ENCODE data around the gene SUSD5.
A peak's percentile ranks its signal among the peaks of the same experiment; 100 is the strongest.
"Not testable (repeated sequence)": the region's sequence is repeated elsewhere in the genome, so short reads cannot be mapped to it uniquely, and the experiment has no call there.

SUSD5 gene

DNA sequence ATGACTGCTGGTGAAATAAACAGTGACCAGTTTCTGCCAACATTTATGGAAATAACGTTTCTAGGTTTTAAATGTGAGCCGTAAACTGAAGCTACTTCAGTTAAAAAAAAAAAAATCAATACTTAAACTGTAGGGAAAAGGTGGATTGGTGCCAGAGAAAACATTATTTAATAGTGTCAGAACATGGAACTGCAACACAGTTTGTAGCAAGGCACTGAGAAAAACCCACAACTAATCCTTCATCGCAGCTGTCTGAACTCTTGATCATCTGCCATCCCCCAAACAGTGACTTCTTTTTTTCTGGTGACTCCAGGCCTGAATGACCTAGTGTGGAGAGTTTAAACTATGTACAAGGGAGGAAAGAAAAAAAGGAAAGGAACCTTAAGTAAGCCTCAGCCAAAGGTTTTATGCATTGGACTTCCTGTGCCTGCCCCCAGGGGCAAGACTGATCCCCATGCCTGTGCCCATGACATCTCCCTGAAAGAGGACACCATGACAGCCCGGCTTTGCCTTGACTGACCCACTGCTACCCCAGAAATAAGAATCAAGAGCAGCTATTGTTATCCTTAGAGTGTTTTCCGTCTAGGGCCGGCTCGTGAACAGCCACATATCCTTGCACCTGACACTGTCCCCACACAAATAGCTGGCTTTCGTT is 71.7 kb downstream of the SUSD5 start:
- DNase-seq = no peak

DNA sequence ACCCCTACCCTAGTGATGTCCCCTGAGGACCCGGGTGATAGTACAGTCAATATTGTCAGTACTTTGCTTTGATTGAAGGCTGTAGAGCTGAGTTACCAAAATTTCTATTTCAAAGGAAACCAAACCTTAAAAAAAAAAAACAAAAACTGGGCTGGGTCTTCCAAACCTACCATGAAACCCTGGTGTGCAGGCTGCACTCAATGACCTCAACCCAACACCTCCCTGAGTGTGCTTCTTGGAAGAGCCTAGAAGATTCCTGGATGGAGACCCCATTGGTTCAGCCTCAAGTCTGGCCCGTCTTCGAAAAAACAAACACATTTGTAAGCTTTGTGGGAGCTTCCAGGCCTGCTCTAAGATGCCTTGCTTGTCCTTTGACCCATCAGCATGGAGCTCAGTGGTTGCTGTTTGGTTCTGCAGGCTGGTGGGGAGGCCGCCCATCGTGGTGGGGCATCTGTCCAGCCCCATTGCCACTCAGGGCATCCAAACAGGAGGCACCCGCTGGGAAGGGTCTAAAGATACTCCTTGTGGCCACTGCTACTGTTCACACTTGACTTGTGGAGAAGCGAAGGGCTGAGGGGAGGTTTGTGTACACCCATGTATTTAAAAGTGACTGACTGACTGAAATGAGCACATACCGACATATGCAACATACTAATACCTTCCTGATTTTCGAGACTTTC is 72.6 kb downstream of the SUSD5 start:
- DNase-seq = no peak

DNA sequence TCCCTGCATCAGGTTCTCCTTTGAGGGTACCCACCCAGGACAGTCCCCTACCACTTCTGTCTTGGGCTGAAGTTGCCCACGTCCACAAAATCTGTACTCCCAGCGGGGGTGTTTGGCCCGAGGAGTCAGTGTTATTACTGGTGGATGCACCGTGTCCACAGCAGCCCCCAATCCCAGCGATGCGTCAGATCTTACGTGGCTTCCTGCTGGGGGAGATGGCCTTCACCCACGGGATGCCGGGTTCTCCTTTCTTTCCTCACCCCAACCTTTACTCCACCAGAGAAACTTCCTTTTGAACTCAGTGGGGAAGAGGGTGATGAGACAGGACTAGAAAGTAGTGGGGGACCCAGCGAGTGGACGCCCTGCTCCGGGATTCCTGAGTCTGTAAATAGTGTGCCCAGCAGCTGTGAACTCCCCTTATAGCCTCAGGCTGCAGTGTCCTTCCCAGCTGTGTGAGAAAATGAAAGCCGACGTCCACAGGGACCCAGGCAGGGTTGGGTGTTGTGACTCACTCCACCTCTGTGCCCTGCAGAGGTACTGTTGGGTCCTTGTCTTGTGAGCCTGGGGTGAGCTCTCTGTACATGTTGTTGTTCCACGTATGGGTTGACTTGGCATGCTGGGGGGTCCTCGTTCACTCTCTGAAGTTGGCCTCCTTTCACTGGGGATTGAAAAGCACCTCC is 73.2 kb downstream of the SUSD5 start:
- DNase-seq = no peak

DNA sequence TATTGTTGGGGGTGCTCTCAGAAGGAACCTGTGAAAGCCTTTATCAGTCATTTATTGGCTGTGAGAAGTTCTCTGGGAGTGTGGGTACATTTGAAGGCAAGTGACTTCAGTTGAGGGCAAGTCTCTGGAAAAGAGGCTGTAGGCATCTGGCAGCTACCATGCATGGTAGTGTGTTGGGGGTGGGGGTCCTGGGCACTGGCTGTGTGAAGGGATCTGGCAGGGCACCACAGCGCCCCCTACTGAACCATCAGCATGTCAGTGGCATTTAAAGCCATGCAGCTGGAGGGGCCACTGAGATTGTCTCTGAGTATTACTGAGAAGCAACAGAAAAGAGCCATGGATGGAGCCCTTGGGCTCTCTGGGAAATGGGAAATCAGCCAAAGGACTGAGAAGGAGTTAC is 74.2 kb downstream of the SUSD5 start:
- DNase-seq = peak in 3 of 5 experiments; percentile 8 to 48 (median 14)

DNA sequence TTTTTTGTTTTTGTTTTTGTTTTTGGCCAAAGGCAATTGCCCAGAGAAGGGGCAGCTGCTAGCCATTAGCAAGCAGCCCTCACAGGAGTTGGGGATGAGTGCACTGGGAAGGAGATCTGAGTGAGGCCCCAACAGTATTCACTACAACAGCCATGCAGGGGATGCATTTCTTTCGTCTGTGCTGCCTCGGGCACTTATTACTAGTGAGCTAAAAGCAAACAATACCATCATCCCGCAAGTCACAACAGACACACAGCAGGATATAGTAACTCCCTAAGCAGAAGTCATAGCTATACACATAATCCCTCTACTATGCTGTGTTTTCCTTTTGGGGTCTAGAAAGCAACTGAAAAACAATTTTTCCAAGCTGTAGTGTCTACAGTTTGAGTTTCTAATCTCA is 77.6 kb downstream of the SUSD5 start:
- DNase-seq = no peak

DNA sequence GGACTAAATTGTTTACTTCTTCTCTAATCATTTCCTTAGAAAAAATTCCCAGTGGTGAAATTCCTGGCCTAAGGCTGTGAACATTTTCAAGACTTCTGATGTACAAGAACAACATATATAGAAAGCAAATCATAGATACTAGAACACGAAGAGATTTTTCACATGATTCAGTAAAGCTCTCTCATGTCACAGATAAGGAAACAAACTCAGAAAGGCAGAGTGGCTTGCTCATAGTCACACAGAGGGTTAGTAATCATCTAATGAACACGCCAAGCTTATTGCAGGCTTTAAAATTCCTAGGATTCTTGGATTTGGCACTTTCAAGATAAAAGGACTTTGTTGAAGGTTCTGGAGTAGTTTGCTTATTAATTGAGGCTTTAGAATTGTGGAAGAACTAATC is 78.6 kb downstream of the SUSD5 start:
- DNase-seq = no peak

DNA sequence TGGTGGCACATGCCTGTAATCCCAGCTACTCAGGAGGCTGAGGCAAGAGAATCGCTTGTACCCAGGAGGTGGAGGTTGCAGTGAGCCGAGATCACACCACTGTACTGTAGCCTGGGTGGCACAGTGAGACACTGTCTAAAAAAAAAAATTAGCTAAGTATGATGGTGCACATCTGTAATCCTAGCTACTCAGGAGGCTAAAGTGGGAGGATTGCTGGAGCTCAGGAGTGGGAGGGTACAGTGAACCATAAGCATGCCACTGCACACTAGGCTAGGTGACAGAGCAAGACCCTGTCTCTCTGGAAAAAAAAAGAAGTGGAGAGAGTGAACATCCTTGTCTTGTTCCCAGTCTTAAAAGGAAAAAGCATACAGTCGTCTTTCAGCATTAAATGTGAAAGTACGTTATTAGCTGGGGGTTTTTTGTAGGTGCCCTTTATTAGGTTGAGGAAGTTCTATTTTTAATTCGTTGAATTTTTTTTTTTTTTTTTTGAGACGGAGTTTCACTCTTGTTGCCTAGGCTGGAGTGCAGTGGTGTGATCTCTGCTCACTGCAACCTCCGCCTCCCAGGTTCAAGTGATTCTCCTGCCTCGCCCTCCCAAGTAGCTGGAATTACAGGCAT is 79.5 kb downstream of the SUSD5 start:
- DNase-seq = not testable (repeated sequence)

DNA sequence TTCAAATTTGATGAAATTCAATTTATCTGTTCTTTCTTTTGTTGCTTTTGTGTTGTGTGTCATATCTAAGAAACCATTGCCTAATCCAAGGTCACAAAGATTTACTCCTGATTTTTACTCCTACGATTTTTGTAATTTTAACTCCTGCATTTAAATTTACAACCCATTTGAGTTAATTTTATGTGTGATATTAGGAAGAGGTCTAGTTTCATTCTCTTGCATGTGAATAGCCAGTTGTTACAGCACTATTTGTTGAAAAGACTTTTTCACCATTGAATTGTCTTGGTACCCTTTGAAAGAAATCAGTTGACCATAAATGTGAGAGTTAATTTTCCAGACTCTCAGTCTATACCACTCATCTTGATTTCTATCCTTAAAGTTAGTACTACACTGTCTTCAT is 80.9 kb downstream of the SUSD5 start:
- no peak for DNase-seq

DNA sequence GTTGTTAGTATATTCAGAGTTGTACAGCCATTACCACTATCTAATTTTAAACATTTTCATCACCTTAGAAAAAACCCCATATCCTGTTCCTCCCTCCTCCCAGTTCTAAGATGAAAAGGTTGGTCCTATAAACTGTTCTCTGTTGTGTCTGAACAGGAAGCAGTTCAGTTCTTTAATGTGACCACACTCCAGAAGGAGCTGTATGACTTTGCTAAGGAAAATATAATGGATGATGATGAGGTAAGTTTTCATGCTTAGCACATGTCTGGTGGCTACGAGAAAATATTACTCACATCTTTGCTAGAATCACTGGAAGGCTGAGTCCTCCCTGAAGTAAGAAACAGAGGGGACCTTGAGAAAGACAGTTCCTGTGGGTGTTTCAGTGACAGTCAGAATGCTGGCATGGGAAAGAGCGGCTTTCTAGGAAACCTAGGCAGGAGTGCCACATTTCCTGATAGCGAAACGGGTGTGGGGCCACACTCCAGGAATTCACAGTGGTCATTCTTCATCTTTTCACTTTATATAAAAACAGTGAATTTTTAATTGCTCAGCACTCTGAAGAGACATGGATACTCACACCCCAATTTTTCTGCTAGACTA is 84.5 kb downstream of the SUSD5 start:
- DNase-seq = no peak

DNA sequence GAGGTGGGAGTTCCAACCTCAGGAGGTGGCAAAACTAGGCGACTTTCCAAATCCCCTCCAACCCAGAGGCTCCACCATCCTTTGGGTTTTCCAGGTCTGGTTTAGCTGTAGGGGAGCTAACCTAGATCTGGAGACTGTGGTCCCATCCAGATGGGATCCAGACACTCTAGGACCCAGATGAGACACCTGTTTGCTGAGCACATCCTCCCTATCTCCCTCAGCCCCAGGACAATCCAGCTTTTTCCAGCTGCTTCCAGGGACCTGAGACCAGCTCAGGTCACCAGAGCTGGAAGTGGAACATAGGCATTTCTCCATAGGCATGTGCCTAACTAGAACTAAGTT is 86.6 kb downstream of the SUSD5 start:
- no peak for DNase-seq

DNA sequence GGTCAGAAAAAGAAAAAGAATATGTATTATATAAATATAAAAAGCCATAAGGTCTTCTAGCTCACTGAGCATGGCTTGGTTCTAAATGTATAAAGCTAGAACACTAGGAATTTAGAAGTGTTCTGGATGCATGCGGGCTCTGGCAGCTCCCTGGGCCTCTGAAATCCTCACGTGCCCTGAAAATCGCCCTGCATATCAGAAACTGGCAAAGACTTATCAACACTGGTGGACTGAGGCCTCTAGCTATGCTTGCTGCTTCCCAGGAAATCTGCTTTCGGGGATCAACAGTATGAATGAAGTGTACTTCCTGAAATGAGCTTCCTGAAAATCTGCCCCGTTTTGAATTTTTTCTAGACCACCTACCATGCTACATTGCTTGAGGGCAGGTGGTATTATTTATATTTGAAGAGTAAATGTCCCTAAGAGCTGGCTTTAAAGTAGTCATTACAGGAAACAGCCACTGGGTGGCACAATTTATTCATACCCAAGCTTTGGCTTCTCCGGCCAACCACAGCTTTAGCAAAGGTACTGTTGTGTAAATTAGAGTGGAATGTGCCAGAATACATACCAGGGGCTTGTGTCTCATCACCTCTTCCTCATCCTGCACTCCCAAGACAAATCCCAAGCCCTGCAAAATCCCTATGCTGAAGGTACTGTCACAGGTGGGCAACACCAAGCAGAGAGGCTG is 87.1 kb downstream of the SUSD5 start:
- peak in 1 of 5 experiments; percentile 62 for DNase-seq

DNA sequence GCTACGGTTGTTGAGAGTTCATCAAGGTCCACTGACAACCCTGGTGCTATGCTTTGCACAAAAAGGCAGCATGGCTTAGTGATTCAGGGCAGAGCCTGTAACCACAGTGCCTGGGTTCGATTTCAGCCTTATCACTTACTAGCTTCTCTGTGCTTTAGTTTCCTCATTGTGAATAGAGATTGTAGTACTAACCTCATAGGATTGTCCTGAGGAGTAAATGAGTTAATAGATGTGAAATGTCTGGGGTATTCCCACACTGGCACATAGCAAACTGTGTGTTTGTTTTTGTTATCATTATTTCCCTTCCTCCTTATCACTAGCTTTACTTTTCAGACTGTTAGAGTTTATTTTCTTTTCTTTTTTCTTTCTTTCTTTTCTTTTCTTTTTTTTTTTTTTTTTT is 88.5 kb downstream of the SUSD5 start:
- DNase-seq = no peak

DNA sequence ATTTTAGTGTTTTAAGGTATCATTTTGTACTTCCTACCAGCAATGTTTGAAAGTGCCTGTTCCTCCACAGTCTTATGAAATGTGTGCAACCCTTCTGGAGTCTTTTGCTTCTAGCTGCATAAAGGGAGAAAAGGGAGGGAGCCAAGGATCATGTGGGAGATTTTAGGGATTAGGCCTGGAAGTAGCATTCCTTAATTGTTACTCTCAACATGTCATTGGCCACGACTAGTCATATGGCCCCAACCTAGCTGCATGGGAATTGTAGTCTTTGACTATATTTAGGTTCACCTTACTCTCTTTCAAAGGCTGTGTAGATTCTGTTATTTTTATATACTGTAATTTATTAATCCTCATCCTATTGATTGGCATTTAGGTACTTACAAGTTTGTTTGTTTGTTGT is 89.9 kb downstream of the SUSD5 start:
- no peak for DNase-seq

DNA sequence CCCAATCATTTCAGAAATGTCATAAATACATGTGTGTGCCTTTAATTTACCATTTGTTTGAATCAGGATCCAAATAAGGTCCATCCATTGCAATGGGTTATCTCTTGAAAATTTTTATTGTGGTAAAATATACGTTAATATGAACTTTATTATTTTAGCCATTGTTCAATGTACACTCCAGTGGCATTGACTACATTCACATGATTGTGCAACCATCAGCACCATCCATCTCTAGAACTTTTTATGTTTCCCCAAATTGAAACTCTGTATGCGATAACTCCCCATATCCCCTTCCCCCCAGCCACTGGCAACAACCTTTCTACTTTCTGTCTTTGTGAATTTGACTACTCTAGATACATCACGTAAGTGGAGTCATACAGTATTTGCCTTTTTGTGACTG is 92.8 kb downstream of the SUSD5 start:
- DNase-seq = no peak

DNA sequence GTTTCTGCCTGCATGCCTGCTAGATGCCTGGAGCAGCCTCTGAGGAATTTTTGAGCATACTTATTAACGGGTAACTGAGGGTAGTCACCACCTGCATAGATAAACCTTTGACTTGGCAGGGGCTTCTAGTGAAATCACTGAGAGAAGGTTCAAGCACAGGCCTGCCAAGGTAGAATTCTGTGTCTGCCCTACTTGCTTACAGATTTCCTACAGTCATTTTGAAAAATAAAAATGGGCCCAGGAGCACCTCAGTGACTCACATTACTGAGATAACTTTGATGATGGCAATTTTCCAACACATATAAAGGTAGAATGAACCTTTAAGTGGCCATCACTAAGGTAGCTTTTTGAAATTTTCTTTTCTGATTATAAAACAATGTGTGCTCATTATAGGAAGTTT is 94.0 kb downstream of the SUSD5 start:
- no peak for DNase-seq

DNA sequence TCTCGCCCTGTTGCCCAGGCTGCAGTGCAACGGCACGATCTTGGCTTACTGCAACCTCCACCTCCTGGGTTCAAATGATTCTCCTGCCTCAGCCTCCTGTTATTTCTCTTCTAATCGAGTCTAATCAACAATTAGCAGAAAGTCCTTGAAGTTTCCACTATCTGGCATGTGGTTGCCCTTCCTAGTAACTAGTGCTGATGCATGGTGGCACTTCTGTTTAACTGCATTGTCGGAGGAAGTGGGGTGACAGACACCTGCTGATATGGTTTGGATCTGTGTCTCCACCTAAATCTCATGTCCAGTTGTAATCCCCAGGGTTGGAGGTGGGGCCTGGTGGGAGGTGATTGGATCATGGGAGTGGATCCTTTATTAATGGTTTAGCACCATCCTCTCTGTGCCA is 95.6 kb downstream of the SUSD5 start:
- peak in 1 of 5 experiments; percentile 54 for DNase-seq

DNA sequence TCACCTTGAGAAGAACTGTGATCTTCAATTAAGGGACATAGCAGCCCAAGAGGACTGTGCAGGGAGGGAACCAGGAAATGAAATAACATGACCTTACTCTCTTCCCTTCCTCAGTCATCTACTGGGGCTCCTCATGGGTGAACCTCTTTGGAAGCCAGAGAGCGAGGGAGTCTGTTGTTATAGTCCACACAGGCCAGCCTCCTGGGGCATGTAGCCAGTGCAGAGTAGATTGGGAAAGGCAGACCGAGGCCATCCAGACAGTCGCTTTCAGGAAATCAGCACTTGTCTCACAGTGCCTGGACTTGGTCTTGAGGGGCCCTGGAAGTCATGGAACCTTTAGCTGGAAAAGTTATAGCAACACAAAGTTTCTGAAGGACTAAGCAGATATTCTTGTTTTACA is 98.7 kb downstream of the SUSD5 start:
- DNase-seq = no peak

DNA sequence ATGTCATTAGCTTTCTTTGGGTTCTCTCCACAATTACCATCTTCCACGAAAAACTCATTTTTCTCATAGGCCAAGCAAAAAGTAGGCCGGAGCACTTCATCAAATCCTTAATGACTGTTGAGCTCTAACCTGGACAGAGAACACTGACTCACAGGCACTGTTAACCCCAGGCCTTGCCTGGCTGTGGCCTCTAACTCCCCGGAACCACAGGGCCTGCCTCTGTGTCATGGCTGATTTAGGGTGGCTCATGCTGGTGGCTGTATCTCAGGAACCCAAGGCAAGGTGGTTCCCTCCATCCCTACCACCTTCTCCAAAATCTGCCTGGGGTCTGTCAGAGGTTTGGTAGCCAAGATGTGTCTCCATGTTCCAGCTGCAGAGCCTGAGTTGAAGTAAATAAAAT is 101.1 kb downstream of the SUSD5 start:
- DNase-seq = no peak

DNA sequence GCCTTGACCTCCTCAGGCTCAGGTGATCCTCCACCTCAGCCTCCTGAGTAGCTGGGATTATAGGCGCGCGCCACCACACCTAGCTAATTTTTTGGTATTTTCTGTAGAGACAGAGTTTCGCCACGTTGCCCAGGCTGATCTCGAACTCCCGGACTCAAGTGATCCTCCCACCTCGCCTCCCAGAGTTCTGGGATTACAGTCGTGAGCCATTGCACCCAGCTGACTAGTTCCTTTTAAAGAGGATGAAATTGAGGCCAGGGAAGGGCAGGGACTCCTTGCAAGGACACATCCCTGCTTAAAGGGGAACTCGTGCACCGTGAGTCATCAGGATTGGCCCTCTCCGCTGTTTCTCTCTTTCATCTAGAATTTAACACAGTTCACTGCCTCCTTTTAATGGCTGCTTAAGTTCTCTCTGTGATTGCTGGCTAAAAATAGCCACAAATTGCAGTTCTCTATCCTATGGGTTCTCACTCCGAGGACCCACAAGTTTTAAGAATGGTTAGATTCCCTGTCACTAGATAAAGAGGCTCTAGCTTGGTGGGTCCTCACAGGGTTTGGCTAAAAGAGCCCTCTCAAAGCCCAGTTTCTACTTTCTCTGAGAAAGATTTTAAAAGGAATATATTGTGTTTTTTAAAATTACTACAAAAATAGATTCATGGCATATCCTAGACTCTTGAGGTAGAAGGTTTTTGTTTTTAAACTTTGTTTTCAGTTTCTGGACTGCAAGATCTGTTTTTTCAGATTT is 103.4 kb downstream of the SUSD5 start:
- DNase-seq = no peak

DNA sequence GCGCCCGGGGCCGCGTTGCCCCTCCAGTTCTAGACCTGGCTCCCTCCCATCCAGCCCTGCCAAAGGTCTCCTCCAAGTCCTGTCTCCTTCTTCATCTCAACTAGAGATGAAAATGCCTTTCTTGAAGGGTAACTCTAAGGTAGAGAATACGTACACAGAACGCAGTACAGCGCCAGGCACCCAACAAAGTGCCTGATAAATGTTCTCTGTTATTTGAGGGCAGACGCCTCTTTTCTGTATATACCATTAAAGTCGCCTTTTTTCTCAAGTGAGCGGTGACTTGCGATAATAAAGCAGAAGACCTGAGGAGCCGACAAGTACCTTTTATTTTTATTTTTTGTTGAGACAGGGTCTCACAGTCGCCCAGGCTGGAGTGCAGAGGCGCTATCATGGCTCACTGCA is 104.0 kb downstream of the SUSD5 start:
- DNase-seq = no peak

DNA sequence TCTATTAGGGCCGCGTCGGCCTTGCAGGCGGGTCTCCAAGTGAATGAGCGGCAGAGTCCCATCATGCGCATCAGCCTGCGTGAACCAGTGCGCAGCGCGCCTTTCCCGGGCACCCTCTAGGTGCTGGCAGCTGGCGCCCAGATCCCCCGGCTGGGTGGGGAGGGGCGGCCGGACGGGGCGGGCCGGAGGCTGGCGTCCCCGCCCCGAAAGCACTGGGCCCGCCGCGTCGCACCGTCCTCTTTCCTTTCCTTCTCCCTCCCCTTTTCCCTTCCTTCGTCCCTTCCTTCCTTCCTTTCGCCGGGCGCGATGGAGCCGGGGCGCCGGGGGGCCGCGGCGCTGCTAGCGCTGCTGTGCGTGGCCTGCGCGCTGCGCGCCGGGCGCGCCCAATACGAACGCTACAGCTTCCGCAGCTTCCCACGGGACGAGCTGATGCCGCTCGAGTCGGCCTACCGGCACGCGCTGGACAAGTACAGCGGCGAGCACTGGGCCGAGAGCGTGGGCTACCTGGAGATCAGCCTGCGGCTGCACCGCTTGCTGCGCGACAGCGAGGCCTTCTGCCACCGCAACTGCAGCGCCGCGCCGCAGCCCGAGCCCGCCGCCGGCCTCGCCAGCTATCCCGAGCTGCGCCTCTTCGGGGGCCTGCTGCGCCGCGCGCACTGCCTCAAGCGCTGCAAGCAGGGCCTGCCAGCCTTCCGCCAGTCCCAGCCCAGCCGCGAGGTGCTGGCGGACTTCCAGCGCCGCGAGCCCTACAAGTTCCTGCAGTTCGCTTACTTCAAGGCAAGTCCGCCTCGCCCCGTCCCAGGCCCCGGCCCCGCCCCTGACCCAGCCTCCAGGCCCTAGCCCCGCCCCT is 104.6 kb downstream of the SUSD5 start, which contains the start of gene CRTAP:
CRTAP (plus strand) TSS at position 243 of the 850 bp plus-strand sequence; CDS start at position 307, 64 bp downstream.
- peak; percentile 72 to 90 (median 78) for DNase-seq

Measured in T-helper 2 cell (primary cell).